A673 (cell line): ENCODE measurements around the gene OCSTAMP. TPM values are rescaled to one million over a fixed set of nuclear protein-coding genes. Genes with fewer than 3 reads are reported as not detected.

Source experiments
- BruUV-seq: library from RNA; stranded (reverse); fragments of 400-500 nt; replicated peaks from 2 replicates; lab custom pipeline; 2021; lab: Mats Ljungman, UMichigan
- CTCF ChIA-PET: fragments of 300-600 bp; sonication (Branson Sonifier 250); formaldehyde crosslinking; loops from one replicate; lab custom pipeline; 2022; ENCODE audit warnings: antibody characterized with exemption; lab: Charles Lee
- POLR2A ChIA-PET: fragments of 300-600 bp; sonication (Branson Sonifier 250); formaldehyde crosslinking; loops from one replicate; lab custom pipeline; 2022; ENCODE audit warnings: antibody characterized with exemption; ENCODE audit not compliant: low non-redundant PET; lab: Charles Lee
- DNase-seq: peaks from one replicate; pipeline ENCODE4 v3.0.0-alpha.2; 2015; ENCODE audit warnings: low spot score
- H3K27ac ChIP-seq: fragments of 200-600 bp; sonication (generic); 2 replicates; pipeline ENCODE4 v1.5.1; 2016; ENCODE audit warnings: mixed run types, low read depth, mild to moderate bottlenecking, mixed read lengths, antibody characterized with exemption, low read length; ENCODE audit not compliant: poor library complexity, severe bottlenecking
- H3K27me3 ChIP-seq: fragments of 200-600 bp; sonication (generic); replicated peaks from 2 replicates; pipeline ENCODE4 v1.6.1; 2017; ENCODE audit warnings: mixed run types, low read depth, mild to moderate bottlenecking, mixed read lengths, antibody characterized with exemption, low read length; ENCODE audit not compliant: insufficient read depth, poor library complexity
- H3K36me3 ChIP-seq: fragments of 200-600 bp; sonication (generic); 2 replicates; pipeline ENCODE4 v1.6.1; 2016; ENCODE audit warnings: mixed run types, mild to moderate bottlenecking, mixed read lengths, antibody characterized with exemption, low read length; ENCODE audit not compliant: insufficient read depth, poor library complexity, severe bottlenecking
- H3K4me1 ChIP-seq: fragments of 200-600 bp; sonication (generic); 2 replicates; pipeline ENCODE4 v1.6.1; 2017; ENCODE audit warnings: mixed run types, mild to moderate bottlenecking, mixed read lengths, antibody characterized with exemption, low read length; ENCODE audit not compliant: insufficient read depth, poor library complexity, severe bottlenecking
- H3K4me3 ChIP-seq: fragments of 200-600 bp; sonication (generic); 2 replicates; pipeline ENCODE4 v1.5.1; 2016; ENCODE audit warnings: low read depth, mixed run types, mild to moderate bottlenecking, mixed read lengths, low read length; ENCODE audit not compliant: poor library complexity, severe bottlenecking
- H3K9me3 ChIP-seq: fragments of 200-600 bp; sonication (generic); 2 replicates; pipeline ENCODE4 v1.6.1; 2016; ENCODE audit warnings: mixed run types, low read depth, mild to moderate bottlenecking, mixed read lengths, antibody characterized with exemption, low read length; ENCODE audit not compliant: poor library complexity, severe bottlenecking
- CTCF ChIP-seq: fragments of 300-800, 200-600 bp; sonication (generic); conservative IDR thresholded peaks from 2 replicates; pipeline ENCODE4 v1.5.1; 2017; ENCODE audit warnings: low read depth, mild to moderate bottlenecking, antibody characterized with exemption, low read length, moderate library complexity, mixed read lengths
- EZH2 ChIP-seq: fragments of 200-600 bp; sonication (generic); IDR thresholded peaks from 2 replicates; pipeline ENCODE4 v1.6.1; 2017; ENCODE audit warnings: borderline replicate concordance, low read depth, mild to moderate bottlenecking, mixed read lengths, antibody characterized with exemption, low read length; ENCODE audit not compliant: poor library complexity, severe bottlenecking
- intact Hi-C: fragments of 100-400 bp; cut with micrococcal nuclease; formaldehyde crosslinking; loops from one replicate; pipeline ENCODE4 v1.10.0; 2022; ENCODE audit not compliant: unreplicated experiment
- total RNA-seq: library from RNA; stranded (reverse); gene quantifications from 2 replicates; pipeline ENCODE4 v1.2.3, GENCODE V29; 2021

Gene OCSTAMP
- total RNA-seq, 1 experiment from 2014 or later = not detected

GRCh38 chr20:46548688-46549087, 1.8 kb downstream of the OCSTAMP start:
- BruUV-seq = no TSS peak
- no peaks in the 10 kb centered on the region for H3K4me1 ChIP-seq
- peaks cover 8% of the 10 kb centered on the region for H3K27me3 ChIP-seq
- TF ChIP-seq CTCF = no peak
- no peak for TF ChIP-seq EZH2
- H3K36me3 ChIP-seq = no peaks in the 10 kb centered on the region
- ChIA-PET CTCF (no interaction called here), POLR2A (no interaction called here)
- DNase-seq = no peak
- intact Hi-C loops = no loop called here
- H3K4me3 ChIP-seq = no peak overlapping the region
- H3K27ac ChIP-seq = no peak overlapping the region
- no peaks in the 10 kb centered on the region for H3K9me3 ChIP-seq

GRCh38 chr20:46547995-46548394, 2.5 kb downstream of the OCSTAMP start:
- H3K9me3 ChIP-seq = no peaks in the 10 kb centered on the region
- H3K27me3 ChIP-seq = peaks cover 8% of the 10 kb centered on the region
- POLR2A ChIA-PET = no interaction called here
- no peaks in the 10 kb centered on the region for H3K4me1 ChIP-seq
- intact Hi-C loops = no loop called here
- CTCF ChIA-PET = no interaction called here
- TF ChIP-seq CTCF = no peak
- no peak for TF ChIP-seq EZH2
- BruUV-seq = no TSS peak
- no peak overlapping the region for H3K4me3 ChIP-seq
- H3K36me3 ChIP-seq = no peaks in the 10 kb centered on the region
- DNase-seq = no peak
- no peak overlapping the region for H3K27ac ChIP-seq

- CTCF ChIA-PET = no interaction called here
- intact Hi-C loops = no loop called here
- H3K4me3 ChIP-seq = no peak overlapping the region
- no peak overlapping the region for H3K27ac ChIP-seq
- TF ChIP-seq CTCF (no peak), EZH2 (no peak)
- no peak for DNase-seq
- BruUV-seq = no TSS peak
- H3K4me1 ChIP-seq = no peaks in the 10 kb centered on the region
- no peaks in the 10 kb centered on the region for H3K36me3 ChIP-seq
- POLR2A ChIA-PET = no interaction called here
- peaks cover 16% of the 10 kb centered on the region for H3K27me3 ChIP-seq
- H3K9me3 ChIP-seq = no peaks in the 10 kb centered on the region
These were observed 3.5 kb downstream of the OCSTAMP start for GRCh38 chr20:46546936-46547335.
